Spinal cord (tissue), 10 donors: ENCODE results near the gene TRAF3IP3. TPM values are rescaled to one million over a fixed set of nuclear protein-coding genes. Genes with fewer than 3 reads are reported as not detected.
A peak's percentile ranks its signal among the peaks of the same experiment; 100 is the strongest.

Experiments
- DNase-seq, 6 donors: peaks; one replicate each; pipeline versions ENCODE4 v3.0.0 to v3.0.0-alpha.2; 2013 to 2015; ENCODE audit warnings: low spot score in 6 of 6, low read depth in 4 of 6
- H3K27ac ChIP-seq: one replicate; pipeline ENCODE4 v1.5.1; 2013; ENCODE audit warnings: low read depth, low read length, control low read depth
- H3K27me3 ChIP-seq: one replicate; pipeline ENCODE4 v1.6.1; 2013; ENCODE audit warnings: low read length; ENCODE audit not compliant: control insufficient read depth, insufficient read depth
- H3K36me3 ChIP-seq: one replicate; pipeline ENCODE4 v1.6.1; 2013; ENCODE audit warnings: low read length; ENCODE audit not compliant: control insufficient read depth, insufficient read depth
- H3K4me1 ChIP-seq: one replicate; pipeline ENCODE4 v1.6.1; 2013; ENCODE audit warnings: low read length; ENCODE audit not compliant: control insufficient read depth, insufficient read depth
- H3K4me3 ChIP-seq: one replicate; pipeline ENCODE4 v1.5.1; 2013; ENCODE audit warnings: low read depth, low read length, control low read depth
- H3K9me3 ChIP-seq: one replicate; pipeline ENCODE4 v1.6.1; 2013; ENCODE audit warnings: low read length; ENCODE audit not compliant: control insufficient read depth, insufficient read depth
- whole genome bisulfite sequencing: methylation state at CpG from one replicate; pipeline ENCODE4 v1.1.5; 2013; ENCODE audit warnings: missing lambda C conversion rate; ENCODE audit not compliant: insufficient coverage; 5-methylcytosine and 5-hydroxymethylcytosine counted together
- polyA plus RNA-seq, 2 donors: library from polyadenylated mRNA; unstranded; fragments of 120-200 nt; gene quantifications; one replicate each; pipeline ENCODE4 v1.2.1, GENCODE V29; 2013; ENCODE audit not compliant: insufficient read length in 2 of 2
- total RNA-seq, 2 donors: library from RNA; depleted of rRNA in 1 of 2; stranded (reverse); fragments of 120-200 nt in 1 of 2; fragments of >200 nt in 1 of 2; gene quantifications; one replicate each; pipeline versions ENCODE4 v1.2.3 to v1.2.4, GENCODE V29; 2013 to 2014
- donor health status: healthy.

TRAF3IP3 gene
- total and polyA plus RNA-seq, 4 donors = 0.95 to 2.8 (median 1.5) TPM

GRCh38 chr1:209759829-209760359, 4.0 kb downstream of the TRAF3IP3 start:
- H3K9me3 ChIP-seq = no peaks in the 10 kb centered on the region
- H3K4me1 ChIP-seq = no peaks in the 10 kb centered on the region
- no peak for DNase-seq
- H3K36me3 ChIP-seq = no peaks in the 10 kb centered on the region
- WGBS = 89% methylated on average over 12 of the region's 12 CpGs
- no peak overlapping the region for H3K4me3 ChIP-seq
- no peak overlapping the region for H3K27ac ChIP-seq
- H3K27me3 ChIP-seq = no peaks in the 10 kb centered on the region

- Histone ChIP-seq H3K4me3 (no peak overlapping the region), H3K27me3 (no peaks in the 10 kb centered on the region), H3K27ac (no peak overlapping the region), H3K9me3 (no peaks in the 10 kb centered on the region), H3K4me1 (no peaks in the 10 kb centered on the region), H3K36me3 (no peaks in the 10 kb centered on the region)
- no peak for DNase-seq
Observed at GRCh38 chr1:209761011-209761635, 5.3 kb downstream of the TRAF3IP3 start.

DNA sequence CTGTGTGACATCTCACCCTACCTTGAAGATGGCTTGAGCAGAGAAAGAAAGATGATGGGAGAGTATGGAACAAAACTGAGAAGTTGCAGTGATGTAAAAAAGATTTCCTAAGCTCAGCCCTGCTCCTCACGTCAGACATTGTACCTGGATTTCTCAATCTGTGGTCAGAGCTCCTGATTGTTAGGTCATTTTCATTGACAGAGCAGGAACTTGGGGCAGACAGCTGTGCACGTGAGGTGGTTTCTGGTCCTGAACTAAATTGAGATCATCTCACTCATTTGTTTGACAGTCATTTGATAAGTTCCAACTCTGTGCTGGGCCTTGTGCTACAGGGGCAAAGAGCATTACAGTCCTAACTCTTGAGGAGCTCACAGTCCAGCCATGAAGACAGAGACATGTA, 10.2 kb downstream of the TRAF3IP3 start:
- DNase-seq = no peak

DNA sequence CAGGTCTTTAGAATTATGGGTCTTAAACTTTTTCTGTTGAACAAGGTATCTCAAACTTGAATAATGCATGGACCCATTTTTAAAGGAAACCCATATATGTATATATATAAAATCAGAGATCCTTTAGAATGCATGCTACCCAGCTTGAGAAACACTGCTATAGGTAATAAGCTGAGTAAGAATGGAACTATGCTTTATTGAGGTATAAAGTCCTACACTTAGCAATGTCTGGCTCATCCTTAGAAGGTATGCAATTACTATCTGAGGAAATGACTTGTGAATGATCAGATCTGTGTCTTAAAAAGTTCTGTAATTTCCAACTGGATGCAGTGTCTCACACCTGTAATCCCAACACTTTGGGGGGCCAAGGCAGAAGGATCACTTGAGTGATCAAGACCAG, 11.2 kb downstream of the TRAF3IP3 start:
- Histone ChIP-seq H3K4me1 (no peaks in the 10 kb centered on the region), H3K27me3 (no peaks in the 10 kb centered on the region), H3K36me3 (no peaks in the 10 kb centered on the region), H3K27ac (no peak overlapping the region), H3K9me3 (no peaks in the 10 kb centered on the region), H3K4me3 (no peak overlapping the region)
- no peak for DNase-seq

More for the DNA sequence above, 10.2 kb downstream of the TRAF3IP3 start:
- Histone ChIP-seq H3K9me3 (no peaks in the 10 kb centered on the region), H3K4me1 (no peaks in the 10 kb centered on the region), H3K4me3 (no peak overlapping the region), H3K36me3 (no peaks in the 10 kb centered on the region), H3K27ac (no peak overlapping the region), H3K27me3 (no peaks in the 10 kb centered on the region)
- WGBS = 85% methylated on average over 2 of the region's 2 CpGs

GRCh38 chr1:209767706-209768105, 11.9 kb downstream of the TRAF3IP3 start:
- Histone ChIP-seq H3K4me3 (no peak overlapping the region), H3K4me1 (no peaks in the 10 kb centered on the region), H3K9me3 (no peaks in the 10 kb centered on the region), H3K36me3 (no peaks in the 10 kb centered on the region), H3K27me3 (no peaks in the 10 kb centered on the region), H3K27ac (no peak overlapping the region)
- no peak for DNase-seq

- no peak for DNase-seq
- no peaks in the 10 kb centered on the region for H3K9me3 ChIP-seq
- no peaks in the 10 kb centered on the region for H3K36me3 ChIP-seq
- WGBS = 84% methylated on average over 9 of the region's 9 CpGs
- no peak overlapping the region for H3K4me3 ChIP-seq
- peak overlapping the region; percentile 33 for H3K27ac ChIP-seq
- H3K4me1 ChIP-seq = no peaks in the 10 kb centered on the region
- no peaks in the 10 kb centered on the region for H3K27me3 ChIP-seq
Observed at GRCh38 chr1:209768354-209768774, 12.5 kb downstream of the TRAF3IP3 start.

DNA sequence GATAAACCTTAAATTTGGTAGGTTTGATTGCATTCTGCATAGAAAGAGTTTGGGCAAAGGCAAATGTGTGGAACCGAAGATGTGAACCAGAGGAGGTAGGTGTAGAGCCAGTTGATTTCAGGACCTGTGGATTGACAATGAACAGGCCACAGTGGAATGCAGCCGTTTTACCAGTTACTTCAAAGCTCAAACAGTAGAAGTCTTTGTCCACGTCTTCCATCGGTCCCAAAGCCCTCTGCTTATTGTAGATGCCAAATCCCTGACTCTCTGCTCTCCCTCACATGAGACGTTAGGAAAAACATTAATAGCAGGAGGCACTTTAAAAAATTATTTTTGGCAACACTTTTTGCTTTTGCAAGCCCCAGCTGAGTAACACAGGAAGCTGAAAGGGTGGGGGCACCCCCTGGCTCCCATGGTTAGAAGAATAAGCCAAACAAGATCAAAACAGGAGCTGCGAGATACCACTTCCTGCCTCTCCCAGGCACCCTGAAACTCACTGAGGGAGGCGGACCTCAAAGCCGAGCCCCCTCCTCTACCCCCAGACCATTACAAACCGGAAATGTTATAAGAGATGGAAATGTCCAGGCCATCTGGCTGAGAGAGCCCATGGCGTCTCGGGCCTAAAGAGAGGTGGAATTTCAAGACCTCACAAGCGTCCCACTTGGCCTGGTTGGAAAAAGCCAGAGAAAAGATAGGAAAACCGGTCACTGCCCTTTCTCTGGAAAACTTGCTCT, 13.5 kb downstream of the TRAF3IP3 start:
- H3K36me3 ChIP-seq = no peaks in the 10 kb centered on the region
- no peaks in the 10 kb centered on the region for H3K4me1 ChIP-seq
- WGBS = 66% methylated on average over 7 of the region's 13 CpGs
- H3K27ac ChIP-seq = peak overlapping the region; percentile 33
- no peaks in the 10 kb centered on the region for H3K27me3 ChIP-seq
- H3K9me3 ChIP-seq = no peaks in the 10 kb centered on the region
- H3K4me3 ChIP-seq = no peak overlapping the region
- DNase-seq = peak in 1 of 6 donors; percentile 69

DNA sequence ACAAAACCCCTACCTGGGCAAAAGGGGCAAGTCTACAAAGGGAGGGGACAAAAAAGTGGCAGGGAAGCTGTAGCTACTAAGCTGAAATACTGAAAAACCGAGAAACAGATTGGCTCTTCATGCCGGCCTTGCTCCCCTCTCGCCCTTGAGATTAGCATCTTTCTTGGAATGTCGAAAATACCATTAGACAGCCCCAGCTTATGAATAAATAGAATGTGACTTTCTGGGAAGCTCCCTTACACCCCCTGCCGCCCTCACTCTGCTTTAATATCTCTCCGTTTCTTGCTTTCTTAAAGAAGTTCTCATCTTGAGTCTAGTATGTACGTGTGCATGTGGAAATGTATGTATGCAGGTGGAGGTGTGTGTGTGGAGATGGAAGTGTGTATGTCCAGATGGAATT, 14.1 kb downstream of the TRAF3IP3 start:
- Histone ChIP-seq H3K27ac (peak overlapping the region; percentile 30), H3K4me3 (no peak overlapping the region)

DNA sequence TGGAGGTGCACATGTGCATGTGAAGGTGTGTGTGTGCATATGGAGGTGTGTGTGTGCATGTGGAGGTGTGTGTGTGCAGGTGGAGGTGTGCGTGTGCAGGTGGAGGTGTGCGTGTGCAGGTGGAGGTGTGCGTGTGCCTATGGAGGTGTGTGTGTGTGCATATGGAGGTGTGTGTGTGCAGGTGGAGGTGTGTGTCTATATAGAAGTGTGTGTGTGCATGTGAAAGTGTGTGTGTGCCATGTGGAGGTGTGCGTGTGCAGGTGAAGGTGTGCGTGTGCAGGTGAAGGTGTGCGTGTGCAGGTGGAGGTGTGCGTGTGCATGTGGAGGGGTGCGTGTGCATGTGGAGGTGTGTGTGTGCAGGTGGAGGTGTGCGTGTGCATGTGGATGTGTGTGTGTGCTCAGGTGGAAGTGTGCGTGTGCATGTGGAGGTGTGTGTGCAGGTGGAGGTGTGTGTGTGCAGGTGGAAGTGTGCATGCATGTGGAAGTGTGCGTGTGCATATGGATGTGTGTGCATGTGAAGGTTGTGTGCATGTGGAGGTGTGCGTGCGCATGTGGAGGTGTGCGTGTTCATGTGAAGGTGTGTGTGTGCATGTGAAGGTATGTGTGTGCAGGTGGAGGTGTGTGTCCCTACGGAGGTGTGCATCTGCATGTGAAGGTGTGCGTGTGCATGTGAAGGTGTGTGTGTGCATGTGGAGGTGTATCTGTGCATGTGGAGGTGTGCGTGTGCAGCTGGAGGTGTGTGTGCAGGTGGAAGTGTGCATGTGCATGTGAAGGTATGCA, 15.0 kb downstream of the TRAF3IP3 start:
- no peaks in the 10 kb centered on the region for H3K4me1 ChIP-seq
- no peak overlapping the region for H3K4me3 ChIP-seq
- H3K9me3 ChIP-seq = no peaks in the 10 kb centered on the region
- no peak for DNase-seq
- H3K27me3 ChIP-seq = no peaks in the 10 kb centered on the region
- WGBS = 92% methylated on average over 17 of the region's 17 CpGs
- no peak overlapping the region for H3K27ac ChIP-seq
- no peaks in the 10 kb centered on the region for H3K36me3 ChIP-seq

More for the DNA sequence above, 14.1 kb downstream of the TRAF3IP3 start:
- no peaks in the 10 kb centered on the region for H3K9me3 ChIP-seq
- H3K27me3 ChIP-seq = no peaks in the 10 kb centered on the region
- 100% methylated on average over 3 of the region's 7 CpGs for WGBS
- DNase-seq = no peak
- no peaks in the 10 kb centered on the region for H3K4me1 ChIP-seq
- no peaks in the 10 kb centered on the region for H3K36me3 ChIP-seq
